T-helper 22 cell (primary cell): ENCODE measurements around the gene HS1BP3.

Experiments used
- DNase-seq: peaks from one replicate; pipeline ENCODE4 v3.0.0-alpha.2; 2020; ENCODE audit warnings: low read depth

The HS1BP3 gene

GRCh38 chr2:20584399-20585358 is 66.2 kb downstream of the HS1BP3 start:
- DNase-seq = no peak

GRCh38 chr2:20584045-20584398 is 66.9 kb downstream of the HS1BP3 start:
- DNase-seq = no peak

GRCh38 chr2:20583425-20583881 is 67.4 kb downstream of the HS1BP3 start:
- DNase-seq = no peak

- DNase-seq = no peak
Observed at GRCh38 chr2:20582600-20583221, 68.2 kb downstream of the HS1BP3 start.

- no peak for DNase-seq
Observed at GRCh38 chr2:20580690-20581437, 70.0 kb downstream of the HS1BP3 start.

DNA sequence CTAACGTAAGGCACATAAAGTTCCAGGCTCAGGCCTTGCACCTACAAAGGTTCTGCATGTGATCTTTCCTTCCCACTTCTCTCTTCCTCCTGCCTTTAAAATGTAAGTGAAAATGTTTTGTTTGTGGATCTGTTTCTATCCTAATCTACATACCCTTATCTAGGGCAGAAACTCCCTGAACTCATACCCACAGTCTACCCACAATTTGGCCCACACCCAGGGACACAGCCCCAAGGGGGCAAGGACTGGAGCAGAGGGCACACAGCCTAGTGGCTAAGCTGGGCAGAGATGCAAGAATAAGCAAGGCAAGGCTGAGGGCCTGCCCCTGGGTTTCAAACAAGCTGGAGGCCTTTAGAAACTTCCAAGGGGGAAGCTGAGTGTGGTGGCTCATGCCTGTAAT is 71.0 kb downstream of the HS1BP3 start:
- no peak for DNase-seq

DNA sequence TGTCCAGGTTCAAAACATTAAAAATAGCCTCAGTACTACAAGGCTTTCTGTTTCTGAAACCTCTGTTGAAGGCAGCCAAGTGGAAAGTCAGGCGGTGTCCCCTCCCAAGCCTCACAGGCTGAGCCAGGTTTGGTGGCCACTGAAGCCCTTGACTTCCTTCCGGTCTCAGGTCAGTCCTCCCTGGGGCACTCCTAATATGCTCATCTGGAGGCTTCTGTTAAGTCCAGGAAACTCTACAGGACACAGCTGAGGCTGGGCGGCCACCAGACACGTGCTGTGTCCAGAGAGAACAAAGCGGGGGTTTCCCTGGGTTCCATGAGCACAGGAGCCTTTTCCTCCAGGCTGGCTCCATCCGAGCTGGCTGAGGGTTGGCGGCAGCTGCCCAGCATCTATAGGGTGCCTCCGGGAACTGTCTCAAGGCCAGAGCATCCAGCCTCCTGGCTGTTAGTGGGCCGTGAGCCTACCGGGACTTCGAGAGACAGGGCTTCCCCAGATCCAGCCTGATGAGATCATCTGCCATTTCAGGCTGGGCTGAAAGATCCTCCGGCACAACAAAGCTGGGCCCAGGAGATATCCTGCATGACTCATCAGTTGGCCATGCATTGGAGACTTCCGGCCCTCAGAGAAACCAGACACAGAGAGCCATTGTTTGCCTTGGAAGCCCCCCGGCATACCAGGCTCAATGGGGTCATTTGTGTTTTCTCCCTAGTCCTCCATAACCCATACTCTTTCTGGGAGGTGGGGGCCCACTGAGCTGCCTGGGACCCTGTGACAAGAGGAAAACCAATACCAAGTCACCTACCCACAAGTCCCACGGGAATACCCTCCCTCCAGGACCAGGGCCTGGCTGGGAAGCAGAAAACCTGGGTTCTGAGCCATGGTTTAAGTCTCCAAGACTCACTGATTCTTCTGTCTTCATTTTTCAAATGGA is 71.7 kb downstream of the HS1BP3 start:
- no peak for DNase-seq

- no peak for DNase-seq
Observed at GRCh38 chr2:20578266-20578894, 72.5 kb downstream of the HS1BP3 start.

- DNase-seq = no peak
Observed at GRCh38 chr2:20577495-20578235, 73.2 kb downstream of the HS1BP3 start.

DNA sequence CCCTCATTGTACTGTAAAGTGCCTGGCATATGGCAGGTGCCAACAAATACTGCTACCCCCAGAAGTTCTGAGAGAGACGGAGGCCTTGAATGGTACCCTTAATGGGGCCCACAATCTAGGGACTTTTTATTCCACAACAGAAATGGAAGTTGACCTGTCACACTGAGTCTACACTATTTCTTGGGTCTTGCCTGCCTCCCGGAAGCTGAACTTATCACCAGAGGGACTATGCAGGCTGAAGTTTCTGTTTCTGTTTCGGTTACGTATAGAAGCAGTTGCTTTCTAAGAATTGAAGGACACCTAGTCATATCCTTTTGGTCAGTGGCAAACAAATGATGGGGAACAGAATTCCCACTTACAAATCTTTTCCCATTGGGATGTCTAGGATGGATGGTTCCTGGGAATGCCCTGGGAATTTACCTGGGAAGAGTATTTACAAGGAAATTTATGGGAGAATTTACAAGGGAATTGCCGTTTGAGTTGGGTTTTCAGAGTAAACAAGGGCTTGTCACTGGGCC is 74.2 kb downstream of the HS1BP3 start:
- no peak for DNase-seq

GRCh38 chr2:20575935-20576597 is 74.8 kb downstream of the HS1BP3 start:
- no peak for DNase-seq

DNA sequence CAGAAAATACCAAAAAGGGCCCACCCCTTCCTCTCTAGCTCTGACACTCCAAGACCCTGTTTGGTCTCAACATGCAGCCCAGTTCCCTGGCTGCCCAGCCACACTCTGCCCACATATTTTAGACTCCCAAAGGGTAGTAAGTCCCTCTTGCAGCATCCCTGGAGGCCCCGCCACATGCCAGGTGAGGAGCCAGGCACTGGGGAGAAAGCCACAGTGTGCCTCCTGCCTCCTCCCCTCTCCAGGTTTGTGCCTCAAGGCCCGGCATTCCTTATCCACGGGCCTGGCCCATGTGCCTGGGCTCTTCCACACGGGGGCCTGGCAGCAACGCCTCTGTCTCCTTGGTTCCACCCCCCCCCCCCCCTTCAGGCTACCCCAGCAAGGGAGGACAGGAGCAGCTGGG is 75.5 kb downstream of the HS1BP3 start:
- no peak for DNase-seq

DNA sequence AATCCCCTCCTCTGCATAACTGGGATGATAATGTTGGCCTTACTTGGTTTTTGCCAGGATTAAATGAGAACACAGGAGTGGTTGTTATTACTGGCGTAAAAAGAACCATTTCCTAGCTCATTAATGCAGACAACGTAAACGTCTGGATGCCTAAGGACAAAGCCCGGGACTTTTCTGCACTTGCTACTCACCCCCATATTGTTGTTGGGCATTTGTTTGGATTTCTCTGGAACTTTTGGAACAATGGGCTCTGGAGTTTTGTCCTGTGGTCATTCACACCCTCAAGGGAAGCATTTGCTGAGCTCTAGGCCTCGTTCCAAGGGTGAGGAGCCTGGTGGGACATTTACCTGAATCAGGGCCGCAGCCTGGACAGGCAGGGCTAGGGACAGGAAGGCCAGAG is 76.0 kb downstream of the HS1BP3 start:
- DNase-seq = no peak

- DNase-seq = no peak
Observed at GRCh38 chr2:20574423-20574911, 76.4 kb downstream of the HS1BP3 start.

DNA sequence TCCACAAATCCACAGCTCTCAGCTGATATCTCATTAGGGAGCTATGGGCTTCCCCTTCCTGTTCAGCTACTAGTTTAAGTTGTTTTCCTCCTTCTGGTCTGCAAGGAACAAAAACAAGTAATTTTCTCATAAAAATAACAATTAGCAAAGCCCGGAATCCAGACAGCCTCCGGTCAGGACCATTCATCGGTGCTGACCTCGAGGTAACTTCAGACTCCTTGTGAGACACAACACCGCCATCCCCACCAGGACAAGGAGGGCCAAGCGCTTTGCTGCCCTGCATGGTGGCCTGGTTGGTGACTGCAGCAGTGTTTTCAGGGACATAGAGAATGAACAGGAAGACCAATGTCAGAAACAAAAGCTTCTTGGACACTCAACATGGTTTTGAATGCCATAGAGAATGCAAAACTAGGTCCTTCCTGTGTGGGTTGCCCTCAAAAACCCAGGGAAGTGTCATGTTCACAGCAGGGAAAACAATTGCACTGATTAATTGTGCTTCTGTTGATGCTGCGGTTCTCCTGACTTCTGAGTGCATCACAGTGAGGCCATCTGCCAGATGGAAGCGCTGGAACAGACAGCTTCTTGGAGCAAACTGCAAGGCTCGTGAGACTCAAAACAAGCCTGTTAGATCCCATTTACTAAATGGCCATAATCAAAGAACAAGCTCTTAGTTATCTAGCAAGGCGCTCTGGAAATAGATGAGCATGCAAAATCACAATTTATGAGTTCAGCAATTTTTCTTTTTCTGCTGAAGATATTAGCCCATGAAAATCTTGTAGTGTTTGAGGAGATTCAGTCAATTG is 77.1 kb downstream of the HS1BP3 start:
- DNase-seq = no peak

- no peak for DNase-seq
Observed at GRCh38 chr2:20572221-20572620, 78.7 kb downstream of the HS1BP3 start.

GRCh38 chr2:20571644-20572215 is 79.2 kb downstream of the HS1BP3 start:
- no peak for DNase-seq

DNA sequence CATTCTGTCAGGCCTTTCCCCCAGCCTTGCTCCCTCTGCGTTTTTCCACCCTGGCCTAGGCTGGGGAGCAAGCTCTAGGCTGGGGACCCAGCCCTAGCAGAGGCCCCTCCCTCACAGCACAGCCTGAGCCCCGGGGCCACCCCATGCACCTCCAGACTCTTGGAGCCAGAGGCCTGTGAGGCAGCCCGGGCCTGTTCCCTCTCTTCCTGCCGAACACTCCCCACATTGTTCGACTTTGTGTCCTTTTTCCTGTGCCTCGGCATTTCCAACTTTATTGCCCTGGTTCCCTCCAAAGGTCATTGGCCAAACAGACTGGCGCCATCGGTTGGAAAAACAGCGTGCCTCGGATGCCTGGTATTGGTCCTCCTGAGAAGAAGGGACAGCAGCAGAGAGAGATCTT is 79.7 kb downstream of the HS1BP3 start:
- DNase-seq = no peak
